ENCODE data around the gene MBNL2.

Gene MBNL2

DNA sequence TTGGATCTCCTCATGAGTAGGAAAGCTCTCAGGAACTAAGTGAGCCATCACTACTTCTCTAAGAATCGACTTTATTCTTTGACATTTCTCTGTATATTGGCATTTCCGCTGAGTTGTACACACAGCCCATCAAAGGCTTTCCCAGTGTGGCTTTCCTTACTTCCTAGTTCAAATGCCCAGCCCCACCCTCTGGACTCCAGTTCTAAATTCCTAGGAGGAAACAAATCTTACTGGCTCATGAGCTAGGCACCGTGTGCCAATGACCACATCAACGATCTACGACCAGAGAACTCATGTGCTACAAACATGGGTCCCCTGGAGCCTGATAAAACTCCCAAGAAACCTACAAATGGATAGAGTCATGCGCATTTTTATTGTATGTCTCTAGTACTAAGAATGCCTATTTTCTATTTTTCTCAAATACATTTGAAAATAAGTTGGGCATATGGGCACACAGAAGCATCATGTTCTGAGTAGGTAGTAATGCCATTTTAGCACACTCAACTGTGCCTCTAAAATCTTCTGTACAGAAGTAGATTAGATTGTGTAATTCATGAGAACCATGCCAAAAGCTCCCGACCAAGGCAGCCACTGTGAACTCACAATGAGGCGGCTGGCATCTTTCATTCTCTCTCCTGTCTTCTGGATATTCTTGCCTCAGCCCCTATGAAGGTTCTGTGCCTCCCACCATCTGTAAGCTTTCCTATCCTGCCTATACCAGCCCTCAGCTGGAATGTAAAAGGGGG is 201.3 kb downstream of the MBNL2 start:
- no peak for DNase-seq (ENCODE audit: low read depth)

GRCh38 chr13:97425590-97425989 is 203.5 kb downstream of the MBNL2 start:
- DNase-seq (ENCODE audit: low read depth) = no peak

GRCh38 chr13:97426695-97427094 is 204.6 kb downstream of the MBNL2 start:
- DNase-seq (ENCODE audit: low read depth) = no peak

- no peak for DNase-seq (ENCODE audit: low read depth)
Measured at GRCh38 chr13:97429681-97430081, 207.5 kb downstream of the MBNL2 start.

DNA sequence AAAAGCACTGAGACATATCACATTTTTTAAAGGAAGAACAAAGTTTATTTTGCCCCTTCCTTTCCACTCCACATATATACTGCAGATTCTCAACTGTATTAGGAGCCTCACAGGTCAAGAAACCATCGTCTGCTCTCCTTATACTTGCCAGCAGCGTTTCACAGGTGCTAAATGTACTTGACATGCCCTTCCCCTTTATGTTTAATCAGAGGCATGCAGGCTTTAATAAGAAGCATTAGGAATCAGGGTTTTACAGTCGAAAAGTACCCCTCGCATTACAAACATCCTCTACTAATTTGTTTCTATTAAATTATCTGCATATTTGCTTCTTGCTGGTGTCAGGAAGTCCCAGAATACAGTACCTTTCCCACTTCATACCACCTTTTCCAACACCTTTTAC is 208.2 kb downstream of the MBNL2 start:
- no peak for DNase-seq (ENCODE audit: low read depth)

- no peak for DNase-seq (ENCODE audit: low read depth)
Measured at GRCh38 chr13:97431171-97431764, 209.1 kb downstream of the MBNL2 start.

DNA sequence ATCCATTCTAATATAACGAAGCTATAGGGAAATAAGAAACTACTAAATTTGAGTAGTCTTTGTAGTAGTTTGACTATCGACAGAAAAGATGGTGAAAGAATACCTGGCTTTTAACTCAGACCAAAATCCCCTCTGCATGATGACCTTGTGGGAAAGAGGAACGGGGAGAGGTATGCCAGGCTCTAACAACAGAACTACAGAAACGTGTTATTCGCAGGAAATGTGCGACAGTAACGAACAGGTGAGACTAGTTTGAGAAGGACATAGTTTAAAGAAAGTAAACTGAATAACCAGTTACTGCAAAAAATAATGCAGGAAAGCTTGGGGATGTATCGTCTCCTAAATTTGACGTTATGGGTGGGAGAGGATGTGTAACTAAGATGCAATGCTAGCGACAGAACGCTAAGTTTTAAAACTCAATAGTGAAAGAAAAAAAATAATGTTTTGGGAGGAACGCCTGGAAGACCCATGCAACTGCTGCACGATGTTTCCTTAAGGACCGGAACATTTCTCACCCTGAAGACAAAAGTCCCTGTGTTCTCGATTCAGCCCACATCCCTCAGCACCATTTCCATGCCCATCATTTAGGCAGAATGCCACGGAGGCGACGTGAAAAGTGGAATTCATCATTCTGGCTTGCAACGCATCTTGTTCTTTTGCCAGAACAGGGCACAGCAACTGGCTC is 210.2 kb downstream of the MBNL2 start:
- no peak for DNase-seq (ENCODE audit: low read depth)

DNA sequence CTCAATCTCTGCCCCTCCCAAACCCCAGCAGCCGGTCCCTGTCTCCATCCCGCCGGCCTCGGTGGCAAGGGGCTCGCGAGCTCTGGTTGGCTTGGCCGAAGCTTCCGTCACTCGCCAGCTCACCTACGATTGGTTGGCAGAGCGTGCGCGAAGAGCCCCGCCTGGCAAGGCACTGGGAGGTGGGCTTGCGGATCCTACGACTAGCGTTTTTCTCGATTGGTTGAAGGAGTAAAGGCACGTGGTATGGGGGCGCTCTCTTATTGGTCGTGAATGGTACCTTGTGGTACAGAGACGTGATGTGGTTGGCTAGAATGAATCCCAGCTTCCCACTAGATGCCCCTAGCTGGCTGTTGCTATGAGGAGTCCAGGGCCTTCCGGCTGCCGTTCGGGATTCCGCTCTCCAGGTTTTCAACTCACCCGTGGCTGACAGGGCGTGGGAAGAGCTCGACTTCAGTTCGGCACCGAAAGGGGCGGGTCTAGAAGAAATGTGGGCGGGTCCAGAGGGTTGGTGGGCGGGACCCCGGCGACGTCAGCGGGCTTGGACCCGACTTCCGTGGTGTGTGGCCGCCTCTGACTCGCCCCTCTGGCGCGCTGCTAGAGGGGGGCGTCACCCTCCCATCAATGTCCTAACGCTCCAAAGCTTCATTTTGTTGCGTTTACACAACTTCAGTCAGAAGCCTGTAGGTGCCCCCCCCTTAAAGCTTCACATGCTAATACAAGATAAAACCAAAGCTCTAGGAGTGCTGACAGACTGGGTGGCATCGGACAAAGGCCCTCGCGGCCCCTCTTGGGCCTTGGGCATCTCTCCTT is 211.0 kb downstream of the MBNL2 start:
- DNase-seq (ENCODE audit: low read depth) = peak; percentile 95

DNA sequence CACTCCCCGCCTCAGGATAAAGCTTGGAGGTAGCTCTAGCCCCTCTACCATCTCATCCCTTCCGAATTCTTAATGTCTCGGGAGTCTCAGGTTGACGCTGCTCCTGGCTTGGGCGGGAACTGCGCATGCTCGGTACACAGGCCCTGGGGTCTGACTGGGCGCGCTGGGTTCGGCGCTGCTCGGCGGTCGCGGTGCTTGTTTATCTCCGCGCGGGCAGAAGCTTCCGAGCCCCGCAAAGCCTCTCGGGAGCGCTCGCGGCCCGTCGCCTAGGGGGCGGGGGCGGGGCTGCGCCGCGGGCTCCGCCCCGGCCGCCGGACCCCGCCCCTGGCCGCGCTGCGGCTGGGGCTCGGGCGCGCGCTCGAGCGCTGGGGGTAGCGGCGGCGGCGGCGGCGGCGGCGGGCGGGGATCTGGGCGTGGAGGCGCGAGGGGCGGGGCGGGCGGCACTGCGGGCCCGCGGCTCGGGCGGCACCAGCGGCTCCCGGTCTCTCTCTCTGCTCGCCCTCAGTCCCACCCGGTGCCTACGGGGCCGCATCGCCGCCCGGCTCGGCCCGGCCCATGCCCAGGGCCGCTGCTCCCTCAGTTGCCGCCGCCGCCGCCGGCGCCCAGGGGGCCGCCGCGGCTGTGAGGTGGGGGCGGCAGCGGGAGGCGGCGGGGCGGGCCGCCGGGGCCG is 211.7 kb downstream of the MBNL2 start, which contains the start of gene RAP2A:
RAP2A (plus strand) TSS at position 443 of the 670 bp plus-strand sequence. CDS start 302 bp downstream, outside the sequence.
- DNase-seq (ENCODE audit: low read depth) = peak; percentile 77

DNA sequence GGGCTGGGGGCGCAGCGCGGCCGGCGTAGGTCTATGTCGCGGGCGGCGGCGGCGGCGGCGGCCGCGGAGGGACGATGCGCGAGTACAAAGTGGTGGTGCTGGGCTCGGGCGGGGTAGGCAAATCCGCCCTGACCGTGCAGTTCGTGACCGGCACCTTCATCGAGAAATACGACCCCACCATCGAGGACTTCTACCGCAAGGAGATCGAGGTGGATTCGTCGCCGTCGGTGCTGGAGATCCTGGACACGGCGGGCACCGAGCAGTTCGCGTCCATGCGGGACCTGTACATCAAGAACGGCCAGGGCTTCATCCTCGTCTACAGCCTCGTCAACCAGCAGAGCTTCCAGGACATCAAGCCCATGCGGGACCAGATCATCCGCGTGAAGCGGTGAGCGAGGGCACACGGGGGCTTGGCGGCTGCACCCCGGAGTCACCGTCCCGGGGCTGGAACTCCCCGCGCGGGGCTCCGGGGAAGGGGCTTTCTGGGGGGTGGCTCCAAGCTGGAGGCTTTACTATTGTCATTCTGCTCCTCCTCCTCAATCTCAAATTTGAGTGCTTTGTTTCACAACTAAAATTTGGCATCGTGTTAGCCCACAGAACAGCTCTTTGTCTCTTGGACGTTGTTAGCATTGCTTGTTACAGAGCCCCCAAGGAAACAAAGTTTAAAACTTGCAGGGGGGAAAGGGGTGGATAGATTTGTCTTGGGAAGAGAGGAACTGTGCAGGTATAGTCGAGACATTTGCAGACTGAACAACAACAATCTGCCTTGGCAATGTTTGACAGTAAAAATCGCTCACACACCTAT is 212.5 kb downstream of the MBNL2 start:
- DNase-seq (ENCODE audit: low read depth) = peak; percentile 11

- DNase-seq (ENCODE audit: low read depth) = no peak
Measured at GRCh38 chr13:97435323-97435722, 213.2 kb downstream of the MBNL2 start.

- DNase-seq (ENCODE audit: low read depth) = no peak
Measured at GRCh38 chr13:97435794-97436193, 213.7 kb downstream of the MBNL2 start.

GRCh38 chr13:97436845-97437244 is 214.7 kb downstream of the MBNL2 start:
- no peak for DNase-seq (ENCODE audit: low read depth)

- no peak for DNase-seq (ENCODE audit: low read depth)
Measured at GRCh38 chr13:97437729-97438128, 215.6 kb downstream of the MBNL2 start.

DNA sequence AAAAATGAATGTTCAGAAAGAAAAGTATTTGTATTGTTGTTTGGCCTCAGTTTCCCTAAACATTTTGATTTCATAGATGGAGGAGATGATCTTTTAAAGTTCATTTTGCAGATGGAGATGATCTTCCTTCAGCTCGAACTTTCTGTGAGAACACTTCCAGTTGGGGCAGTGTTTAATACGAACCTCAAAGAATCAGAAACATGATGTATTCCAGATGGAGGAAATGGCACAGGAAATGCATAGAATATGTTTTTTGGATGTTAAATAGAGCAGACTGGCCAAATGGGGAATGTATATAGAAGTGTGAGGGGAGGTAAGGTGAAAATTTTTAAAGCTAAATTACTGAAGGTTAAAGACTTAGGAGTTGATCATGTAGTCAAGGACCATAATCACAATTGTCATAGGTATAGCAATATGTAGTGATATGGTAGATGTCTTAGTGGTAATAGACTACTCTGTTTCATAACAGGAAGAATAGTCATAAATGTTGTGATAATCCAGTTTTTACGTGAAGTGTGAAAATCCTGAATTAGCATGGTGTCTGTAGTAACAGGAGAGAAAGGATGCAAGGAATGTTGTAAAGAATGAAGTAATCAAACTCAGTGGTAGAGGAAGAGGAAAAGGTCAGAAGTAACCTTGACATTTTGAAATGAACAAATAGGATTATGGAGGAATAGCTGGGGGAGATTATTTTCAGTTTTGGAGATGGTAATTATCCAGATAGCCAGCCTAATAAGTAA is 216.9 kb downstream of the MBNL2 start:
- DNase-seq (ENCODE audit: low read depth) = no peak

DNA sequence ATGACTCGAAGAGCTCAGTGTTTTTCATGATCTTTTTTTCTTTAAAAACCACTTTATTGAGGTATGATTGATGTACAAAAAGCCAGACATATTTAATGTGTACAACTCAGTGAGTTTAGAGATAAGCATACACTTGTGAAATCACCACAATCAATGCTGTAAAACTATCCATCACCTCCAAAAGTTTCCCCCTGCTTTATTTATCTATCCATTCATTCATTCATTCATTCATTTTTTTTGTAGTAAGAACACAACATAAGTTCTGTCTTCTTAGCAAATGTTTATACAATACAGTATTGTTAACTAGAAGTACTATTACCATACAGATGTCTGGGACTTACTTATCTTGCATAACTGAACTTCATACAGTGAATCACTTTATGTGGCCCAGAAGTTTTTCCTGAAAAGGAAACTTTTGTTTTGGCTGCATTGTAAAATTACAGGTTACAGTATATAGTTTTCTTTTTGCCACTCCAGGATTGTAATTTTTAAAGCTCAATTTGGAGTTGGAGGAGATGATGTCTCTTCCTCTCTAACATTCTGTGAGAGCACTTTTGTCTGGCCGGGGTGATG is 218.6 kb downstream of the MBNL2 start:
- no peak for DNase-seq (ENCODE audit: low read depth)

DNA sequence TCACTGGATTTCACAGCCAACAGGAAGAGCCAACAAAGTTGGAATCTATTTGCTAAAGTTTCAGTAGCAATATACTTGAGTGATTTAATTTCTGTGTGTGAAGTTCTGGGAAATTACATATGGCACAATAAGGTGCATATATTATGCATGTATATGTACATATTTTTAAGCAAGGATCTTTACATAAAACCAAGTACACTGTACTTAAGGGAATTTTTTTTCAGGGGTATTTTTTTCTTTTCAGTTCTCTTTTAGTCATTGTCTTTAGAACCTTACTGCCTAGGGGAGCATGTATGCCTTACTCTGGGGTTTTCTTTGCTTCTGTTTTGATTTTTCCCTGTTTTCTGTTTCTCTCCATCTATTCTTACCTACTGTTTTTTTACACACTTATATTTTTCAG is 219.2 kb downstream of the MBNL2 start:
- DNase-seq (ENCODE audit: low read depth) = no peak

All from stimulated activated CD8-positive, alpha-beta memory T cell treated with anti-CD3 and anti-CD28 coated beads, Interleukin-7, amount 100 ng/mL, for 24 hours (primary cell).